HTR-8/SVneo (cell line): ENCODE measurements around the gene TMEM179B.

ENCODE experiments used
- DNase-seq: peaks from one replicate; pipeline ENCODE4 v3.0.0; 2011; ENCODE audit warnings: low spot score, mixed read lengths; ENCODE audit not compliant: insufficient read length
- FAIRE-seq: peaks from 2 replicates; lab custom pipeline; 2011; peaks lifted over from hg19 to GRCh38; lab: Jason Lieb, UNC

The TMEM179B gene

GRCh38 chr11:62830904-62831519 lies 43.8 kb downstream of the TMEM179B start:
- DNase-seq (peak; percentile 40), FAIRE-seq (no peak)

GRCh38 chr11:62831520-62832335 lies 44.5 kb downstream of the TMEM179B start, which contains the start of gene STX5:
TSS of gene STX5 (minus strand) at chr11:62832051. CDS start at chr11:62831243, 808 bp downstream.
- peak; percentile 92 for DNase-seq
- no peak for FAIRE-seq

GRCh38 chr11:62832336-62833234 lies 45.4 kb downstream of the TMEM179B start, which contains the start of gene TEX54:
TSS of gene TEX54 (minus strand) at chr11:62832841.
- DNase-seq (no peak), FAIRE-seq (no peak)

DNA sequence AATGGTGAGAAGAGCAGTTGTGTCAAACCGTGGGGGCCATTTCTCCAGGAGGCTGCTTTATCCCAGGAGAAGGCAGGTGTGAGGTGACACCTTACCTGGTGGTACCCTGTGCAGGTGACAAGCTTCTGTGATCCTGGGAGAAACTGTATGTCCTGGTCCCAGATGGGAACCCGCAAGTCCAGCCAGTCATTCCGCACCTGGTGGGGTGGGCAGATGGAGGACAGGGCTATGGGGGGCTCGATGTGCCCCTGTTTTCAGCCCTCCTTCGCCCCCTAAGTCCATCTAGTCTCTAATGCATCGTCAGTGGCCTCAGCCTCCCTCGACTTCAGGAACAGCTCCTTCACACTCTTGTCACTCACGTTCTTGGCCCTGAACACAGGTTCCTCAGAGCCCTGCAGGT lies 48.1 kb downstream of the TMEM179B start:
- DNase-seq (no peak), FAIRE-seq (no peak)

DNA sequence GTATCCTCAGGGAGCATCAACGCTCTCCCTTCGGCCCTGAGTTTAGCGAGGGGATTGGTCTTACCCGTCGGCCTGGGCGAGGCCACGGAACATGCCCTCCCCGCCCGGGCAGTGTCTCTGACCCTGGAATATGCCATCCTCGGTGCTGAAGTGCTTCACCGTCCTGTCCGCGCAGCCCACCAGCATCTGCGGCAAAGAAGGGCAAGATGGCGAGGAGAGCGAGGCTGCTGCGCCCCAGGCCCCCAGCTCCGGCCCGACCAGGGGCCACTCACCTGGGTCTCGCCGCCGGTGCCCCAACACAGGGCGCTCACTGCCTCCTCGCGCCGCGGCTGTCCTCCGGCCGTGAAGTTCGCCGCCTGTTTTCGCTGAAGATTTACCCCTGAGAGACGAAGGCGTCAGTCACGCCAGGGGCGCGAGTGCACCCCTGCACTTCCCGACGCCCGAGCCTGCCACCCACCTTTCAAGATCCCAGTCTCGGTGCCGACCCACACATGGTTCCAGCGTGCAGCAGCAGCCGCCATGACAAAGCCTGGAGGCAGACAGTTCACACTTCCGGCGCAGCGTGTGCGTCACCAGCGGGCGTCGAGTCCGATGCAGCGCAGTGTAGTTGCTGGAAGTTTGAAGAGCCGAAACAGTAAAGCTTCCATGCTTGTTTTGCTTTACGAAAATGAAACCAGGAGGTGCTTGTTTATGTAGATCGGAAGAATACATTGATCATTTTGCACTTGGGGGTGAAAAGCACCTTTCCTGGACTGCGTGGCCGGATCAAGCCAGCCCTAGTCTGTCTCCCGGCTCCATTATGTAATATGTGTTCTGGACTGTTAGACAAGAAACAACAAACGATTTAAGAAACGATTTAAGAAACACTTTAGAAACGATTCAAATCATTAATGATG lies 52.1 kb downstream of the TMEM179B start, which contains the start of gene WDR74:
Gene WDR74 (minus strand): TSS at position 541 of the 896 bp plus-strand sequence. CDS start 20 bp downstream, at position 521.
- DNase-seq (peak; percentile 84), FAIRE-seq (no peak)
